Measurements from ENCODE around the gene XDH.

DNA sequence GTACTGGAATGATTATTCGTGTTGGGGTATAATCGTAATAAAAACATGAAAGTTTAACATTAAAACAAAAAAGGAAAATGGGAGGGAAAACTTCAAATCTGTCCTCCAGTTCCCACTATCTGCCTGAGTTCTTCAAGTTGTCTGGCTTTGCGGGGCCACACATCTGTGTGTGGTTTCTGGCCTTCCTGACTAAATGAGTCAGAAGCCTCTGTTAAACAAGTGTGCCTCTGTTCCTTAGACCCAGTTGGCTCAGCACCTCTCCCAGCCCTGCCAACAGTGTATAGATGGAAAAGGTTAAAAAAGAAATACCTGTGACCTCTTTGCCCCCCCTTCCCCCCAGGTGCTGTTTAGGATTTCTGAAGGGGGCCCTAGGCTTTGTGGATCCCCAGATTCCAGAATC lies 30.2 kb downstream of the XDH start:
- TF ChIP-seq, protein P1, sequence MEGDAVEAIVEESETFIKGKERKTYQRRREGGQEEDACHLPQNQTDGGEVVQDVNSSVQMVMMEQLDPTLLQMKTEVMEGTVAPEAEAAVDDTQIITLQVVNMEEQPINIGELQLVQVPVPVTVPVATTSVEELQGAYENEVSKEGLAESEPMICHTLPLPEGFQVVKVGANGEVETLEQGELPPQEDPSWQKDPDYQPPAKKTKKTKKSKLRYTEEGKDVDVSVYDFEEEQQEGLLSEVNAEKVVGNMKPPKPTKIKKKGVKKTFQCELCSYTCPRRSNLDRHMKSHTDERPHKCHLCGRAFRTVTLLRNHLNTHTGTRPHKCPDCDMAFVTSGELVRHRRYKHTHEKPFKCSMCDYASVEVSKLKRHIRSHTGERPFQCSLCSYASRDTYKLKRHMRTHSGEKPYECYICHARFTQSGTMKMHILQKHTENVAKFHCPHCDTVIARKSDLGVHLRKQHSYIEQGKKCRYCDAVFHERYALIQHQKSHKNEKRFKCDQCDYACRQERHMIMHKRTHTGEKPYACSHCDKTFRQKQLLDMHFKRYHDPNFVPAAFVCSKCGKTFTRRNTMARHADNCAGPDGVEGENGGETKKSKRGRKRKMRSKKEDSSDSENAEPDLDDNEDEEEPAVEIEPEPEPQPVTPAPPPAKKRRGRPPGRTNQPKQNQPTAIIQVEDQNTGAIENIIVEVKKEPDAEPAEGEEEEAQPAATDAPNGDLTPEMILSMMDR (conservative IDR thresholded peaks at IDR 0.05 in 1 of 2, IDR thresholded peaks at IDR 0.05 in 1 of 2; ENCODE audit: low read depth in 1 of 2, low read length in 2 of 2) = no peak
- no peak for TF ChIP-seq EZH2 (IDR thresholded peaks at IDR 0.05; ENCODE audit: low read length, missing control alignments)
